ENCODE measurements around the gene RYR3.

The RYR3 gene

GRCh38 chr15:33639051-33639450, 328.3 kb downstream of the RYR3 start:
- Histone ChIP-seq H3F3A (ENCODE audit: control insufficient read depth, insufficient read depth) (no peaks in the 10 kb centered on the region), H3K79me2 (ENCODE audit: control insufficient read depth, low read length) (no peaks in the 10 kb centered on the region), H4K20me1 (ENCODE audit: control insufficient read depth, insufficient read depth, low read depth, low read length) (no peaks in the 10 kb centered on the region), H3K4me3 (ENCODE audit: low read length) (no peak overlapping the region), H3K4me2 (ENCODE audit: low read length) (no peak overlapping the region), H3K27me3 (ENCODE audit: control insufficient read depth, low read length) (peaks cover 14% of the 10 kb centered on the region), H3K9me2 (replicated peaks; ENCODE audit: control insufficient read depth, low read length) (no peaks in the 10 kb centered on the region), H3K27ac (ENCODE audit: low read depth, low read length) (no peak overlapping the region), H3K9me3 (ENCODE audit: control insufficient read depth, insufficient read depth, low read length) (no peaks in the 10 kb centered on the region), H3K36me3 (ENCODE audit: control insufficient read depth, low read length) (no peaks in the 10 kb centered on the region), H3K4me1 (ENCODE audit: control insufficient read depth, low read length) (peaks cover 5% of the 10 kb centered on the region; the same call in 1 of the 2 replicates)
- TF ChIP-seq CTCF (IDR thresholded peaks at IDR 0.05; ENCODE audit: low read depth, low read length, poor library complexity, severe bottlenecking) (no peak), EZH2phosphoT487 (IDR thresholded peaks at IDR 0.05; ENCODE audit: borderline replicate concordance, low read length) (no peak)

GRCh38 chr15:33639456-33639855, 328.7 kb downstream of the RYR3 start:
- no peaks in the 10 kb centered on the region for H3K79me2 ChIP-seq (ENCODE audit: control insufficient read depth, low read length)
- no peaks in the 10 kb centered on the region for H3K9me2 ChIP-seq (replicated peaks; ENCODE audit: control insufficient read depth, low read length)
- no peaks in the 10 kb centered on the region for H3K9me3 ChIP-seq (ENCODE audit: control insufficient read depth, insufficient read depth, low read length)
- H3K27me3 ChIP-seq (ENCODE audit: control insufficient read depth, low read length): peaks cover 14% of the 10 kb centered on the region
- no peak overlapping the region for H3K4me3 ChIP-seq (ENCODE audit: low read length)
- H3F3A ChIP-seq (ENCODE audit: control insufficient read depth, insufficient read depth): no peaks in the 10 kb centered on the region
- no peaks in the 10 kb centered on the region for H4K20me1 ChIP-seq (ENCODE audit: control insufficient read depth, insufficient read depth, low read depth, low read length)
- H3K4me2 ChIP-seq (ENCODE audit: low read length): no peak overlapping the region
- TF ChIP-seq EZH2phosphoT487 (IDR thresholded peaks at IDR 0.05; ENCODE audit: borderline replicate concordance, low read length): no peak
- no peak for TF ChIP-seq CTCF (IDR thresholded peaks at IDR 0.05; ENCODE audit: low read depth, low read length, poor library complexity, severe bottlenecking)
- H3K27ac ChIP-seq (ENCODE audit: low read depth, low read length): no peak overlapping the region
- H3K4me1 ChIP-seq (ENCODE audit: control insufficient read depth, low read length): peaks cover 5% of the 10 kb centered on the region; the same call in 1 of the 2 replicates
- no peaks in the 10 kb centered on the region for H3K36me3 ChIP-seq (ENCODE audit: control insufficient read depth, low read length)

GRCh38 chr15:33639978-33640377, 329.2 kb downstream of the RYR3 start:
- no peaks in the 10 kb centered on the region for H3K36me3 ChIP-seq (ENCODE audit: control insufficient read depth, low read length)
- H3K79me2 ChIP-seq (ENCODE audit: control insufficient read depth, low read length): no peaks in the 10 kb centered on the region
- no peak overlapping the region for H3K4me3 ChIP-seq (ENCODE audit: low read length)
- peaks cover 5% of the 10 kb centered on the region; the same call in 1 of the 2 replicates for H3K4me1 ChIP-seq (ENCODE audit: control insufficient read depth, low read length)
- TF ChIP-seq EZH2phosphoT487 (IDR thresholded peaks at IDR 0.05; ENCODE audit: borderline replicate concordance, low read length) (no peak), CTCF (IDR thresholded peaks at IDR 0.05; ENCODE audit: low read depth, low read length, poor library complexity, severe bottlenecking) (no peak)
- no peaks in the 10 kb centered on the region for H3K9me2 ChIP-seq (replicated peaks; ENCODE audit: control insufficient read depth, low read length)
- H4K20me1 ChIP-seq (ENCODE audit: control insufficient read depth, insufficient read depth, low read depth, low read length): no peaks in the 10 kb centered on the region
- H3K4me2 ChIP-seq (ENCODE audit: low read length): no peak overlapping the region
- H3K9me3 ChIP-seq (ENCODE audit: control insufficient read depth, insufficient read depth, low read length): no peaks in the 10 kb centered on the region
- no peaks in the 10 kb centered on the region for H3F3A ChIP-seq (ENCODE audit: control insufficient read depth, insufficient read depth)
- peaks cover 14% of the 10 kb centered on the region for H3K27me3 ChIP-seq (ENCODE audit: control insufficient read depth, low read length)
- no peak overlapping the region for H3K27ac ChIP-seq (ENCODE audit: low read depth, low read length)

All from DOHH2 (cell line).